ENCODE results near the gene NENF. TPM values are rescaled to one million over a fixed set of nuclear protein-coding genes. Genes with fewer than 3 reads are reported as not detected.

Gene NENF
- total RNA-seq, 8 experiments from 2014 or later, result 23.2 to 73.6 (median 33.0) TPM

DNA sequence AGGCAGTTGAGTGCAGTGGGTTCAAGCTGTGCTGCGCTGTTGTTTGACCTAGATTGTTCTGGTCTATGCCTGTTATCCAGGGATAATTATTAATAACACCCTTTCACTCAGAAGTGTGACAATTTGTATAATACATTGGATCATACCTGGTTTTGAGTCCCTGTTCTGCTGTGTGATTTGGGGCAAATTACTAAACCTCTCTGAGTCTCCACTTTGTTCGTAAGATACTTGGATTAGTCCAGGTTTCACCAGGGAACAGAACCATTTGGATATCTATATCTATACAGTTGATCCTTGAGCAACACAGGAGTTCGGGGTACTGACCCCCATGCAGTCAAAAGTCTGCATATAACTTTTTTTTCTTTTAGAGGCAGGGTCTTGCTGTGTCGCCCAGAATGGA is 2.3 kb downstream of the NENF start:
- H3K4me3 ChIP-seq, result no peak overlapping the region
- in situ Hi-C loops (cut with MboI; ENCODE audit: low pct_unique_long_range_greater_than_20kb in 2 of 9, low sequenced_read_pairs in 9 of 9, unreplicated experiment in 9 of 9), result loop anchor here in 1 of 9 experiments (25.0 kb wide), 1 partner anchor 748 kb away; the partner anchor contains the start of gene NEK2
- WGBS, 10 experiments, result 93 to 100% (median 96%) methylated on average over 1 to 4 of the region's 4 CpGs; no CpG with 5 or more reads in 2 of the 10 experiments
- no peak overlapping the region for H3K27ac ChIP-seq
- no peak for ATAC-seq (replicated peaks in 6 of 8)
- H3K4me1 ChIP-seq (replicated peaks in 1 of 2), result peaks cover 0 to 8% of the 10 kb centered on the region in 2 donors

DNA sequence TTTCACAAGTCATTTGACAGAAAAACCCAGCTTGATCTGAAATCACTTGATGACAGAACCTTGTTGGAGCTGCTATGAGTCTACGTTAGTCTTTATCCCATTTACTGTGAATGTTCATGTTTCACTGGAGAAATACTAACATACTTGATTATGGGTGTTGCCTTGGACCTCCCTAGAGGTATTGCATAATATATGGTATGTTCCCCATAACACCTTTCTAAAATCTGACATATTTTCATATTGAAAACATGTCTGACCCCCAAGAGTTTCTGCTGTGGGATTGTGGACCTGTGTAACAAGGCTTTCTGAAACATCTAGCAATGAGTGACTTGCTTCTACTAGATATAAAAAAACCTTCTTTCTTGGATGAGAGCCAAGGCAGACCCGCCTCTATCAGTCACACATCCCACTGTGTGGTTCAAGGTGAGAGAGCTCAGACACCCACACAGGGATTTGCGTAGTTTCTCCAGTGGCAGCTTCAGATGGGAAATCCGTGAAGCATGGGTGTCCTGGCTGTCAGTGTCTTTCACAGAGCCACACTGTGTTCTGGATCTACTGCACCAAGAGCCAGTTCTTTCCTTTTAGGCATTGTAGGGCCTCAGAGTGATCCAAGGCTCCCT is 4.6 kb downstream of the NENF start:
- Histone ChIP-seq H3K4me1 (replicated peaks in 1 of 2) (peaks cover 3 to 8% of the 10 kb centered on the region in 2 donors), H3K4me3 (no peak overlapping the region), H3K27ac (no peak overlapping the region)
- no peak for ATAC-seq (replicated peaks in 6 of 8)
- 72 to 100% (median 90%) methylated on average over 1 to 4 of the region's 4 CpGs; no CpG with 5 or more reads in 2 of the 10 experiments for WGBS, 10 experiments
- in situ Hi-C loops (cut with MboI; ENCODE audit: low pct_unique_long_range_greater_than_20kb in 2 of 9, low sequenced_read_pairs in 9 of 9, unreplicated experiment in 9 of 9), result loop anchor here in 1 of 9 experiments (25.0 kb wide), 1 partner anchor 750 kb away; the partner anchor contains the start of gene NEK2

DNA sequence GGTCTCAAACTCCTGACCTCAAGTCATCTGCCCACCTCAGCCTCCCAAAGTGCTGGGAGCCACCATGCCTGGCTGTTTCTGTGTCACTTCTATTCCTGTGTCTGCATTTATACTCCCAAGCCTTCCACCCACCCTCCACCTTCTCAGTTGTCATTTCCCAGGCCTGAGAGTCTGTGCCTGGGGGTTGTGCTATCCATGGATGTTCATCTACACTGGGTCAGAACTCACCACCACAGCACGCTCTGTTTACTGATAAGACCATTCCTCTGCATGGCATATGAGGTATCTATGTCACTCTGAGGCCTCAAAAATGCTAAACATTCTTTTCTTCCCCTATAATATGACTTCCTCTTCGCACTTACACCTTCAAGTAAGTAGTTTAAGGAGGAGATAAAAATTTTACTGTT is 6.1 kb downstream of the NENF start:
- Histone ChIP-seq H3K27ac (no peak overlapping the region), H3K4me1 (replicated peaks in 1 of 2) (peaks cover 3 to 4% of the 10 kb centered on the region in 2 donors), H3K4me3 (no peak overlapping the region)
- WGBS, 10 experiments, result 89 to 100% (median 100%) methylated on average over 1 to 2 of the region's 2 CpGs; no CpG with 5 or more reads in 3 of the 10 experiments
- ATAC-seq (replicated peaks in 6 of 8), result no peak
- in situ Hi-C loops (cut with MboI; ENCODE audit: low pct_unique_long_range_greater_than_20kb in 2 of 9, low sequenced_read_pairs in 9 of 9, unreplicated experiment in 9 of 9), result loop anchor here in 1 of 9 experiments (25.0 kb wide), 1 partner anchor 752 kb away; the partner anchor contains the start of gene NEK2

DNA sequence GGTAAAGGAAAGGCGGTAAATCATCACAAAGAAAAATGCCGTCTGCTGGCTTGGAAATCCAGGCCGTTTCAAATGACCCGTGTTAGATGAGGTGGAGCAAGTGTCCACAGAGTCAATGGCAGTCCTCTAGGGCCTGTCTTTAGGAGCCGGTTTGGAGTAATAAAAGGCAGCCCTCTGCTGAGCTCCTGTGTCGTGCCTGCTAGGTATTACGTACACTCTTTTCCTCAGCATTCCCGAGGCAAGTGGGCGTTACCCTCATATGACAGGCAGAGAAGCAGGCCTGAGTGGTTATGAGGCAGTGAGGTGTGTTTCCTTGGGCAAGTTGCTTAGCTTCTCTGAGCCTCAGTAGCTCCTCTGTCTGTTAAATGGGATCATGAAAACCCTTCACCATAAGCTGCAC is 7.7 kb downstream of the NENF start:
- peak in 4 of 8 experiments; percentile 49 to 85 (median 78) for ATAC-seq (replicated peaks in 6 of 8)
- 16 to 84% (median 42%) methylated on average over 4 to 9 of the region's 9 CpGs; no CpG with 5 or more reads in 2 of the 10 experiments for WGBS, 10 experiments
- in situ Hi-C loops (cut with MboI; ENCODE audit: low pct_unique_long_range_greater_than_20kb in 2 of 9, low sequenced_read_pairs in 9 of 9, unreplicated experiment in 9 of 9), result loop anchor here in 1 of 9 experiments (25.0 kb wide), 1 partner anchor 753 kb away; the partner anchor contains the start of gene NEK2
- peaks cover 0 to 3% of the 10 kb centered on the region in 2 donors for H3K4me1 ChIP-seq (replicated peaks in 1 of 2)
- no peak overlapping the region for H3K4me3 ChIP-seq
- no peak overlapping the region for H3K27ac ChIP-seq

DNA sequence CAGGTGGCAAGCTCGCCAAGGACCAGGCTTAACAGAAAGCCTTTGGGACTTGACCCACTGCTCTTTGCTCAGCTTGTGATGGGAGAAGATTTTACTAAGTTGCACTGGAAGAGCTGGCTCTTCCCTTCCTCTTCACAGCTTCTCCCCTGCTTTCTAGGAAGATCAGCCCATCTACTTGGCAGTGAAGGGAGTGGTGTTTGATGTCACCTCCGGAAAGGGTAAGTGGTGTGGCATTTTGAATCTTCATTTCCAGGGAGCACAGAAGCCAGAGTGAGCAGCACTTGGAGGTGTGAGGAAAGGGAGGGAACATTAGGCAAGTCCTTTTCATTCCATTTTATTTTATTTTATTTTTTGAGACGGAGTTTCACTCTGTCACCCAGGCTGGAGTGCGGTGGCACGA is 9.7 kb downstream of the NENF start:
- H3K4me1 ChIP-seq (replicated peaks in 1 of 2), result peaks cover 0 to 3% of the 10 kb centered on the region in 2 donors
- H3K4me3 ChIP-seq, result no peak overlapping the region
- ATAC-seq (replicated peaks in 6 of 8), result no peak
- in situ Hi-C loops (cut with MboI; ENCODE audit: low pct_unique_long_range_greater_than_20kb in 2 of 9, low sequenced_read_pairs in 9 of 9, unreplicated experiment in 9 of 9), result loop anchor here in 1 of 9 experiments (25.0 kb wide), 1 partner anchor 755 kb away; the partner anchor contains the start of gene NEK2
- no peak overlapping the region for H3K27ac ChIP-seq
- WGBS, 10 experiments, result 94 to 100% (median 98%) methylated on average over 1 to 5 of the region's 5 CpGs; no CpG with 5 or more reads in 4 of the 10 experiments

DNA sequence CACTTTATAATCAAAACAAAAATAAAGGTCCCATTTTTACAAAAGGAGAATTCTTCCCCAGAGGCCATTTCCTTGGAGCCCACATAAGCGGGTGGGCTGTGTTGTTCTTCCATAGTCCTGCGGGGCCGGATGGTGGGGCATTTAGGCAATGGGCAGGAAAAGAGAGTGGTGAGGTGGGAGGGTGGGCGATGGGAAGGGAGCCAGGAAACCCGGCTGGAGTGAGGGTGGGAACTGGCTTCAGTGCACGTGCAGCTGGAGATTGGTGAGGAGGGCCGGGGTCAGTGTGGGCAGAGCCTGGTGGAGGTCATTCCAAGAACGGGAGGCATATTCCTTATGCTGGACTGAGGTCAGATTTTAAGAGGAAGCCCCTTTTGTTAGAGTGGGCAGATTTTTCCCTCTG is 13.6 kb downstream of the NENF start:
- 58 to 100% (median 84%) methylated on average over 1 to 4 of the region's 8 CpGs; no CpG with 5 or more reads in 4 of the 10 experiments for WGBS, 10 experiments
- peaks cover 0 to 13% of the 10 kb centered on the region in 2 donors for H3K4me1 ChIP-seq (replicated peaks in 1 of 2)
- no peak overlapping the region for H3K27ac ChIP-seq
- ATAC-seq (replicated peaks in 6 of 8), result no peak
- in situ Hi-C loops (cut with MboI; ENCODE audit: low pct_unique_long_range_greater_than_20kb in 2 of 9, low sequenced_read_pairs in 9 of 9, unreplicated experiment in 9 of 9), result loop anchor here in 1 of 9 experiments (25.0 kb wide), 1 partner anchor 759 kb away; the partner anchor contains the start of gene NEK2
- no peak overlapping the region for H3K4me3 ChIP-seq

DNA sequence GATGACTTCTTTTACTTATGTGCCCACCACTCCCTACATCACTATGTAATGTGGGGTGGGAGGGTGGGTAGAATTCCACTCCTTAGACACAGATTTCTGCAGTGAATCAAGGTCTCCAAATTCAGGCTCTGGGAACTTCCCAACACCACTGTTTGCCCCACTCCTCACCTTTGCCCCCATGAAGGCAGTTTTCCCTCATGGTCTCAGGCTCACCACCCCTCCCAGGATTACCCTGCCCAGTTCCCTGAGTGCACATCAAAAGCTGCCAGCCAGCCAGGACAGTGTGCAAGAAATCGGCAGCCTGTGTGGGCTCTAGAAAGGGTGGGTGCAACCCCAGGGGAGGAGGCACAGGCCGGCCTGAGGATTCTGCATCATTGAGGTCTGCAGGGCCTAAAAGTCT is 14.8 kb downstream of the NENF start:
- H3K4me1 ChIP-seq (replicated peaks in 1 of 2), result peaks cover 0 to 18% of the 10 kb centered on the region in 2 donors
- 61 to 75% (median 67%) methylated on average over 1 to 2 of the region's 2 CpGs; no CpG with 5 or more reads in 7 of the 10 experiments for WGBS, 10 experiments
- in situ Hi-C loops (cut with MboI; ENCODE audit: low pct_unique_long_range_greater_than_20kb in 2 of 9, low sequenced_read_pairs in 9 of 9, unreplicated experiment in 9 of 9), result loop anchor here in 1 of 9 experiments (25.0 kb wide), 1 partner anchor 760 kb away; the partner anchor contains the start of gene NEK2
- ATAC-seq (replicated peaks in 6 of 8), result no peak
- no peak overlapping the region for H3K27ac ChIP-seq
- no peak overlapping the region for H3K4me3 ChIP-seq

DNA sequence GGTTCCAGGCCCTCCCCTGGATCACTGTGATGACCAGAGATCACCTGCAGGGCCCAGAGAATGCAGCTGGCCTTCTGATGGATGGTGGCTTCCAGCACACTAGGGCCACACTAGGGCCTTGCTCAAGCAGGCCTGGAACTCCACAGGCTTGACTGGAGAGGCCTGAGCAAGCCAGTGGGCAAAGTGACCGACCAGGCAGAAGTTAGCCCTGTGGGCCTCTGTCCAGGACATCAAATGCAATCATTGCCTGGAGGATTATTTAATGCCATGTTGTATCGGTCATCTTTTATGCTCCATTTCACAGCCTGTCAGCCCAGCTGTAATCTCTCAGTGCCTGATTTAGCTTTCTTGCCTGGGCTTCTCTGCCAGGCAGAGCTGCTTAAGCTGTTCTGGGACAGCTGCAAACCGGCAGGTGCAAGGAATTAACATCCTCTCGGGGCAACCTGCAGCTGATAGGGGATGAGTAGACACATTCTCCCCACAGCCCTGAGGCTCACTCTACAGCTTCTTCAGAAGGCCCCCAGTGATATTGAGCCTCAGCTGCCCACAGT is 17.7 kb downstream of the NENF start:
- WGBS, 10 experiments, result 20 to 60% (median 39%) methylated on average over 1 to 4 of the region's 4 CpGs; no CpG with 5 or more reads in 4 of the 10 experiments
- Histone ChIP-seq H3K27ac (peak overlapping the region in 1 of 2 donors; percentile 0), H3K4me1 (replicated peaks in 1 of 2) (peaks cover 7 to 25% of the 10 kb centered on the region in 2 donors), H3K4me3 (no peak overlapping the region)
- in situ Hi-C loops (cut with MboI; ENCODE audit: low pct_unique_long_range_greater_than_20kb in 2 of 9, low sequenced_read_pairs in 9 of 9, unreplicated experiment in 9 of 9), result loop anchor here (10.0 to 25.0 kb wide), 6 partner anchors 366 to 763 kb away; partner anchors contain the start of gene NEK2 (in 1 of the 9)
- peak in 7 of 8 experiments; percentile 11 to 82 (median 63) for ATAC-seq (replicated peaks in 6 of 8)

DNA sequence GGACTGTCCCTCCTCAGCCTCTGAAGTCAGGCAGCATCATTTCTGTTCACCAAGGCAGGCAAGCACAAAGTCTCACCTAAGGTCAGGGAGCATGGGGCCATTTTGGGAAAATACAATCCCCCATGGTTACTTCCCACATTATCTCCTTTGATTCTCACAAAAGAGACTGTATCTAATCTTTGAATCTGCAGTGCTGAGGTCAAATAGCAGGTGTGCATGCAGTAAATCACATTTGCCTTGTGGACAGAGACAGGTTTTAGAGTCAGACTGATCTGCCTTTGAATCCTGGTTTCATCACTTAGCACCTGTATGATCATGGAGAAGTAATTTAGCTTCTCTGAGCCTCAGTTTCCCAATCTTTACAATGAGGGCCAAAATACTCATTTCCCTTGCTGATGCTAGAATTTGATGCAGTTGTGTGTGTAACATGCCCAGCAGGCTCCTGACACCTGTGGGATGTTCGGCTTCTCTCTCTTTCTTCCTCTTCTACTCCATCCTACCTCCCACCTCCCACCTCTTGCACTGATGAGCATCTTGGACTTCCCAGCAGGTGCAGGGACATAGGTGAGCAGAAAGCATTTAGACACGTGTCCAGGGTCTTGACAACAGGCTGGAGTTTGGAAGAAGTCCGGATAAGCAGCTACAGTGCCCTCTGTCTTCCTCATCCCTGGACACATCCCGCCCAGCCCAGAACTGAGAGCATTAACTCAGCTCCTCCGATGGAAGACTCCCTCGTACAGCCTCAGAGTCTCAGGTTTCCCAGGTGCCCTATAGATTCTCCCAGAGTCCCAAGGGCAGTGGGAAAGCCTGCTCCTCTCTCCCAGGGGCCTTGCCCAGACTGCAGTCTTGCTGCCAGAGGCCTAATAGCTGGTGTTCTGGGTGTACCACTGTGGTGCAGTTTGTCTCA is 18.9 kb downstream of the NENF start:
- in situ Hi-C loops (cut with MboI; ENCODE audit: low pct_unique_long_range_greater_than_20kb in 2 of 9, low sequenced_read_pairs in 9 of 9, unreplicated experiment in 9 of 9), result loop anchor here (10.0 to 25.0 kb wide), 6 partner anchors 367 to 764 kb away; partner anchors contain the start of gene NEK2 (in 1 of the 9)
- ATAC-seq (replicated peaks in 6 of 8), result no peak
- Histone ChIP-seq H3K4me3 (no peak overlapping the region), H3K27ac (no peak overlapping the region), H3K4me1 (replicated peaks in 1 of 2) (peaks cover 9 to 25% of the 10 kb centered on the region in 2 donors)
- WGBS, 10 experiments, result 67 to 90% (median 72%) methylated on average over 1 to 6 of the region's 6 CpGs; no CpG with 5 or more reads in 5 of the 10 experiments

DNA sequence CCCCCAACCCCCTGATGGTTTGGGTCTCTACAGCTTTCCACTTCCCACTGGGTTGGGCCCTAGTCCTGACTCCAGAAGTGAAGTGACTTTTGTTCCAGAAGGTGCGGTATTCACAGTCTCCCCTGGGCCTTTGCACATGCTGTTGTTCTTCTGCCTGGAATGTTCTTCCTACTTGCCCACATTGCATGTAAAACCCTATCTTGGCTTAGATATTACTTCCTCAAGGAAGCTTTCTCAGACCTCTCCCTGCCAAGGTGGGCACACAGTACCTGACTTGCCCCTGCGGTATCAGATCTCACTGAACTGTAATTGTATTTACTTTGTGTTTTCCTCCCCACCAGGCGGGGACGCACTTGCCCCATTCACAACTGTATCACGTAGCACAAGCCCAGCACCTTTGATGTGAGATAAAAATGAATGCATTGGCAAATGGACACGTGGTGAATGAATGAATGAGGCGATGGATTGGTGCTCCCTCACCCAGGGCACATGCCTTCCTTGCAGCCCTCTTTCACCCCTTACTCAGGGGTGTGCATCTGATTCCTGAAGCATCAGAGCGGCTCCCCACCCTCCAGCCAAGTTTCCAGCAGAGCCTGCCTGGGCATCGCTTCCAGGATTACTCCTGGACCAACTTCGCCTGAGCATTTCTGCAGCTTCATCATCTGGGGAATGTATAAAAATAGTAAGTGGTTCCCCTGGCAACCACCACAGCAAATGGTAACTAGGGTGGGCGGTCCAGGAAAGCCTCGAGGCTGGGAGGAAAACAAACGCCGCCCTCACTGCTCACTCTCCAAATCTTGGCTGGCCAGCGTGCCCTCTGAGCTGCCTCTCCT is 19.8 kb downstream of the NENF start:
- no peak overlapping the region for H3K4me3 ChIP-seq
- H3K27ac ChIP-seq, result no peak overlapping the region
- WGBS, 10 experiments, result 40 to 94% (median 75%) methylated on average over 3 to 14 of the region's 15 CpGs; no CpG with 5 or more reads in 3 of the 10 experiments
- in situ Hi-C loops (cut with MboI; ENCODE audit: low pct_unique_long_range_greater_than_20kb in 2 of 9, low sequenced_read_pairs in 9 of 9, unreplicated experiment in 9 of 9), result loop anchor here (10.0 to 25.0 kb wide), 6 partner anchors 368 to 765 kb away; partner anchors contain the start of gene NEK2 (in 1 of the 9)
- peak in 7 of 8 experiments; percentile 19 to 73 (median 45) for ATAC-seq (replicated peaks in 6 of 8)
- H3K4me1 ChIP-seq (replicated peaks in 1 of 2), result peaks cover 9 to 25% of the 10 kb centered on the region in 2 donors

DNA sequence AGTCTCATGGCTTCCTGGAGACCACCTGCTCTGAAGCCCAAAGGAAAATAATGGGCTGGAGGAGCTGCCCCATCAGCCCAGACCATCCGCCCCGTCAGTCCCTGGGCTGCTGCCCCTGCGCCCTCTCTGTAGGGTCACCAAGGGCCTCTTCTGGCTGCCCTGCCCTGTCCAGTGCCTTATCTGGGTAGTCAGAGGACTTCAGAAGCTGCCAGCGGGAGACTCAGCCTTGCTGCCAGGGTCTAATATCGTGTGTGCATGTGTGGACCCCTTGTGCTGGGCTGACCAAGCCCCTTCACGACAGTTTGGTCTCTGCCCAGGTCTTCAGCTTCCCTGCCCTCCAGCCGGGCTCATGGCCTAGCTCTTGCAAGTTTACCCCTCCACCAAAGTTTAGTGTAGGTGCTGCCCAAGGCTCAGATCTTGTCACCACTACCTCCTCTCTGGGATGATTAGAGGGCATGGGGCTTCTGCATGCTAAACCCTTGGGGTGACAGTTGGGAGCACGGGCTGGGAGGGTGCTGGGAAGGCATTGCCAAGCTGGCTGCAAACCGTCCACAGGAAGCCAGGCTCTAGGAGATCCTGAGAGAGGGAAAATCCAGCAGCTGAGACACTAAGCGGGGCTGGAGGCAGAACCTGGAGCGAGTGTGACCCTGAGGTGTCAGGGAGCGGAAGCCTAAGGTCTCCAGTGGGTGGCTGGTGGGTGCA is 20.6 kb downstream of the NENF start:
- Histone ChIP-seq H3K4me1 (replicated peaks in 1 of 2) (peaks cover 9 to 25% of the 10 kb centered on the region in 2 donors), H3K27ac (no peak overlapping the region), H3K4me3 (no peak overlapping the region)
- WGBS, 10 experiments, result 0 to 100% (median 81%) methylated on average over 1 to 9 of the region's 12 CpGs; no CpG with 5 or more reads in 5 of the 10 experiments
- in situ Hi-C loops (cut with MboI; ENCODE audit: low pct_unique_long_range_greater_than_20kb in 2 of 9, low sequenced_read_pairs in 9 of 9, unreplicated experiment in 9 of 9), result loop anchor here (10.0 to 25.0 kb wide), 6 partner anchors 369 to 766 kb away; partner anchors contain the start of gene NEK2 (in 1 of the 9)
- ATAC-seq (replicated peaks in 6 of 8), result peak in 2 of 8 experiments; percentile 5
